Motor neuron (in vitro differentiated cells): Measurements from ENCODE around the gene TRAF3IP3. TPM values are rescaled to one million over a fixed set of nuclear protein-coding genes. Genes with fewer than 3 reads are reported as not detected.

ENCODE experiments used
- ATAC-seq, 8 experiments: fragments of 200-7000 bp; cut with Tn5 transposase; replicated peaks in 6 of 8; 2 replicates each; pipeline ENCODE4 v1.8.0; 2021; ENCODE audit warnings: mild to moderate bottlenecking in 8 of 8, moderate library complexity in 8 of 8
- H3K27ac ChIP-seq, 2 donors: fragments of 250-450 bp; sonication (Bioruptor Pico); 2 replicates each; pipeline ENCODE4 v1.9.0; 2021; ENCODE audit warnings: antibody characterized with exemption in 2 of 2, mild to moderate bottlenecking in 2 of 2, moderate library complexity in 1 of 2
- H3K4me1 ChIP-seq, 2 donors: fragments of 250-450 bp; sonication (Bioruptor Pico); replicated peaks in 1 of 2; 2 replicates each; pipeline ENCODE4 v1.6.1; 2021; ENCODE audit warnings: antibody characterized with exemption in 2 of 2, mild to moderate bottlenecking in 2 of 2, moderate library complexity in 1 of 2
- H3K4me3 ChIP-seq, 5 donors: fragments of 250-450 bp; sonication (Bioruptor Pico); 2 replicates each; pipeline ENCODE4 v1.9.0; 2021; ENCODE audit warnings: antibody characterized with exemption in 5 of 5, mild to moderate bottlenecking in 5 of 5, moderate library complexity in 4 of 5
- WGBS, 10 experiments: fragments of 450-650 bp; shearing (Covaris generic); methylation state at CpG; one replicate each; pipeline ENCODE4 v1.0.0; 2022; 5-methylcytosine and 5-hydroxymethylcytosine counted together
- in situ Hi-C, 9 experiments: fragments of 400-800 bp; cut with MboI; loops; one replicate each; pipeline ENCODE4 v1.15.0; 2021; ENCODE audit warnings: low sequenced_read_pairs in 9 of 9, low pct_unique_long_range_greater_than_20kb in 2 of 9; ENCODE audit not compliant: unreplicated experiment in 9 of 9
- total RNA-seq, 8 experiments: library from RNA; unstranded; fragments of 300-600 nt; gene quantifications; 2 replicates each; pipeline versions ENCODE4 v1.2.3 to v1.2.4, GENCODE V29; 2022

The TRAF3IP3 gene
- total RNA-seq, 8 experiments from 2014 or later = 0.20 to 1.6 (median 0.64) TPM

- no peak overlapping the region for H3K27ac ChIP-seq
- WGBS, 10 experiments = 7 to 83% (median 50%) methylated on average over 1 to 8 of the region's 8 CpGs
Observed at GRCh38 chr1:209742409-209743144, 13.3 kb upstream of the TRAF3IP3 start.

DNA sequence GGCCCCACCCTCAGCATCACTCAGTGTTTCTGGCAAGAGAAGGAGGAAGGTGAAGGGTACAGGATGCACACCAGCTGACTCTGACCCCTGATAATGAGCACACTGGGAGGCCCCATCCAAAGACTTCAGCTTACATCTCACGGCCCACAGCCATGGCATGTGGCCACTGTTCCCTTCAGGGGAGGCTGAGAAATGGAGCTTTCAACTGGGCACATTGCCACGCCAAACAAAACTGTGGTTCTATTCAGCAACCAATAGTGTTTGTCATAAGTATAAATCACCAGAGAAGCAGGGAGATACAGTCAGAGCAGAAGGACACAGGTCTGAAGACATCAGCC lies 12.7 kb upstream of the TRAF3IP3 start:
- Histone ChIP-seq H3K4me3 (no peak overlapping the region), H3K27ac (no peak overlapping the region), H3K4me1 (peaks cover 0 to 6% of the 10 kb centered on the region in 2 donors)
- ATAC-seq = peak in 2 of 8 experiments; percentile 16 to 21
- 33 to 100% (median 73%) methylated on average over 1 to 2 of the region's 2 CpGs; no CpG with 5 or more reads in 3 of the 10 experiments for WGBS, 10 experiments
- in situ Hi-C loops = no loop called here

More at GRCh38 chr1:209742409-209743144, 13.3 kb upstream of the TRAF3IP3 start:
- in situ Hi-C loops = no loop called here
- peaks cover 0 to 6% of the 10 kb centered on the region in 2 donors for H3K4me1 ChIP-seq
- H3K4me3 ChIP-seq = no peak overlapping the region
- peak in 4 of 8 experiments; percentile 7 to 90 (median 59) for ATAC-seq

DNA sequence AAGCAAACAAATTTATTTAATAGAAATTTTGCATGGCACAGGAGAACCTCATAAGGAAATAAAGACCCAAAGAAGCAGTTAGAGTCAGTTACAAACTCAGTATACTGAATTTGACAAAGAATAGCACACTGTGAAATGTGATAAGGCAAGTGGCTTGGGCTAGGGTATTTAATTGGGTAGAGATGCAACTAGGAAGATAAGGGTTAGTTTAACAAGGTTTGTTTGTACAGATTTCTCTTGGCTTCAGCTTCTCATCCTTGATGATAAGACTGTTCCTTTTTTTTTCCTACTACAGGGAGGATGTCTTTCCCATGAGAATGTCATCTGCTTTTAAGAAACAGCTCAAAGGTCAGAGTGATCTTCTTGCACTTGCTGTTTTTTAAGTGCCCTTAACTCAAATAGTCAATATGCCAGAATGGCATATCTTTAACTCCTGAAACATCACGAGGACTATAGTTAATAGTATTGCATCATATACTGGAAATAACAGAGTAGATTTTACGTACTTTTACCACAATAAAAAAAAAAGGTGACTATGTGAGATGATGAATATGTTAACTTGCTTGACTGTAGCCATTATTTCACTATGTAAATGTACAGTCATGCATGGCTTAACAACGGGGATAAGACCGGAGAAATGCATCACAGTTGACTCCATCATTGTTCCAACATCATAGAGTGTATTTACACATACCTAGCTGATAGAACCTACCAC lies 9.2 kb upstream of the TRAF3IP3 start:
- no peak overlapping the region for H3K27ac ChIP-seq
- peaks cover 0 to 6% of the 10 kb centered on the region in 2 donors for H3K4me1 ChIP-seq
- H3K4me3 ChIP-seq = no peak overlapping the region
- 14 to 93% (median 76%) methylated on average over 2 to 4 of the region's 4 CpGs; no CpG with 5 or more reads in 1 of the 10 experiments for WGBS, 10 experiments
- in situ Hi-C loops = loop anchor here in 1 of 9 experiments (5.0 kb wide), 1 partner anchor 169 kb away; no protein-coding TSS in a partner anchor
- ATAC-seq = peak in 5 of 8 experiments; percentile 4 to 75 (median 22)

- no peak overlapping the region for H3K27ac ChIP-seq
- in situ Hi-C loops = loop anchor here in 1 of 9 experiments (5.0 kb wide), 1 partner anchor 170 kb away; no protein-coding TSS in a partner anchor
- peaks cover 0 to 6% of the 10 kb centered on the region in 2 donors for H3K4me1 ChIP-seq
- H3K4me3 ChIP-seq = peak overlapping the region in 1 of 5 donors; percentile 10
- ATAC-seq = peak; percentile 68 to 100 (median 97)
- WGBS, 10 experiments = 9 to 68% (median 50%) methylated on average over 2 to 26 of the region's 37 CpGs; no CpG with 5 or more reads in 1 of the 10 experiments
Observed at GRCh38 chr1:209747580-209748262, 8.1 kb upstream of the TRAF3IP3 start.

DNA sequence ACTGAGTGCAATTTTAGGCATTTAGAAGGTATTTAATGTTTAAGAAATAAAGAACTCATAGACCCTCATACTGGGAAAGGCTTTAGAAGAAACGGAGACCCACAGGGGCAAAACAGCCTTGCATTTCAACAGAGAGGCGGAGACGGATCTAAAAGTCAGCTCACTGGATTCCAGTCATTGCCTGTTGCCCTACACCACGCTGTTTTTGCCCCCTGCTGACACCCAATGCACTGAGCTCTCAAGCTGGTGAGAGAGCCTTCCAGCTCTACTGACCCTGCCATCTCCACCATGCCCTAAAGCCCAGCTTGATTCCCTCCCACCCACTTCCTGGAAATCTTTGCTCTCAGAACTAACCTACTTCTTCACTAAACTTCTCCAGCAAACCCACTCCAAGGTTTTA lies 7.2 kb upstream of the TRAF3IP3 start:
- 20 to 100% (median 60%) methylated on average over 1 to 4 of the region's 4 CpGs; no CpG with 5 or more reads in 1 of the 10 experiments for WGBS, 10 experiments
- peaks cover 0 to 6% of the 10 kb centered on the region in 2 donors for H3K4me1 ChIP-seq
- no peak for ATAC-seq
- H3K27ac ChIP-seq = no peak overlapping the region
- no peak overlapping the region for H3K4me3 ChIP-seq
- in situ Hi-C loops = loop anchor here in 1 of 9 experiments (5.0 kb wide), 1 partner anchor 171 kb away; no protein-coding TSS in a partner anchor

- WGBS, 10 experiments = 0 to 71% (median 25%) methylated on average over 1 to 2 of the region's 2 CpGs
- peaks cover 0 to 6% of the 10 kb centered on the region in 2 donors for H3K4me1 ChIP-seq
- no peak overlapping the region for H3K4me3 ChIP-seq
- H3K27ac ChIP-seq = no peak overlapping the region
- ATAC-seq = no peak
- in situ Hi-C loops = loop anchor here in 1 of 9 experiments (5.0 kb wide), 1 partner anchor 172 kb away; no protein-coding TSS in a partner anchor
Observed at GRCh38 chr1:209749205-209749604, 6.6 kb upstream of the TRAF3IP3 start.

GRCh38 chr1:209749670-209750323 lies 6.1 kb upstream of the TRAF3IP3 start:
- ATAC-seq = no peak
- in situ Hi-C loops = loop anchor here in 1 of 9 experiments (5.0 kb wide), 1 partner anchor 172 kb away; no protein-coding TSS in a partner anchor
- 31 to 87% (median 73%) methylated on average over 1 to 6 of the region's 6 CpGs for WGBS, 10 experiments

DNA sequence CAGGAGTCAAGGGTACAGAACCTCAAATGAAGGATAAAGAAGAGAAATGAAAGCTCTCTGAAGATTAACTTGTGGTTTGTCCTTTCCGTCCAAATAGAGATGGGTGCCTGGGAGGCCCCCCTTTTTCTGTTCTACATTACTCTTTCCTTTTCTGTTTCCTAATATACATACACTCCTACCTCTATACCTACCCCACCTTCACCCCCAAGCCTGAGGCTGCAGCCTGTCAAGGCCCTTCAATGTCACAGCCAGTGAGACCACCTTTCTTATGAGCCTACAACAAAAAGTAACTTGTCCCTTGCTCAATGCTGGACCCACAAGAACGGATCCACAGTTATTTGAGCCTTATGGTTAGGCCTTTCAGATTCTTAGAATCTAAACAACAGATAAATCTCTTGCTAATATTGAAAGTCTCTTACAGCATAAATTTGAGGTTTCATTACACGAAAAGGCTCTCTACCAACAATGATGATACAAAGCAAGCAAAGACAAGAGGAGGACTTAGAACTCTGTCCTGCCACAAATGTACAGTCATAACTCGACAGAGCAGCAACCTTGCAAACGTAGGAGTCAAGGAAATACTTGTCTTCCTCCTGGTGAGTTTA lies 4.1 kb upstream of the TRAF3IP3 start:
- ATAC-seq = no peak
- H3K27ac ChIP-seq = no peak overlapping the region
- in situ Hi-C loops = no loop called here
- 17 to 100% (median 57%) methylated on average over 1 to 5 of the region's 5 CpGs for WGBS, 10 experiments
- H3K4me1 ChIP-seq = peaks cover 0 to 4% of the 10 kb centered on the region in 2 donors
- H3K4me3 ChIP-seq = no peak overlapping the region

More at GRCh38 chr1:209749670-209750323, 6.1 kb upstream of the TRAF3IP3 start:
- Histone ChIP-seq H3K4me1 (peaks cover 0 to 6% of the 10 kb centered on the region in 2 donors), H3K4me3 (no peak overlapping the region), H3K27ac (no peak overlapping the region)

GRCh38 chr1:209752890-209753289 lies 3.0 kb upstream of the TRAF3IP3 start:
- Histone ChIP-seq H3K27ac (no peak overlapping the region), H3K4me1 (no peaks in the 10 kb centered on the region), H3K4me3 (no peak overlapping the region)
- no peak for ATAC-seq
- in situ Hi-C loops = no loop called here
- WGBS, 10 experiments = 50 to 100% (median 80%) methylated on average over 1 to 3 of the region's 3 CpGs; no CpG with 5 or more reads in 2 of the 10 experiments

DNA sequence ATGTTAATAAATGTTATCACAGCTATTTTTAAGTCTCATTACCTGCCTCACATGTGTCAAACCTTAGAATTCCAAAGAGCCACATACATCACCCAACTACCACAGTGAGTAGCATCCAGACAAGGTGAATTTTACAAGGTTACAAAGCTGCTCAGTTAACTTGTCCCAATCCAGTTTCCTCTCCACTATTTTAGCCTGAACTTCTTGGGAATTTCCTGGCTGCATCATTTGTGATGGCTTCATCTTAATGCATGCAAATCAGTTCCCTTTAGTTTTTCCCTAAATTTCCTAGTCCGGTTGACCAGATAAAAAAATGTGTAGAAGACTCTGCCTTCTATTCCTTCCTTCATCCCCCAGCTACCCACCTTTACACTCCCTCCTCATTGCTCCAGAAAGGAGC lies 597 bp upstream of the TRAF3IP3 start:
- no peak overlapping the region for H3K27ac ChIP-seq
- in situ Hi-C loops = no loop called here
- H3K4me3 ChIP-seq = no peak overlapping the region
- no peak for ATAC-seq
- no peaks in the 10 kb centered on the region for H3K4me1 ChIP-seq
- 29 to 90% (median 75%) methylated on average over 1 of the region's 1 CpG; no CpG with 5 or more reads in 1 of the 10 experiments for WGBS, 10 experiments

- Histone ChIP-seq H3K4me3 (no peak overlapping the region), H3K27ac (no peak overlapping the region), H3K4me1 (no peaks in the 10 kb centered on the region)
- no peak for ATAC-seq
- WGBS, 10 experiments = 0 to 100% (median 80%) methylated on average over 1 to 5 of the region's 5 CpGs; no CpG with 5 or more reads in 1 of the 10 experiments
- in situ Hi-C loops = no loop called here
Observed at GRCh38 chr1:209756615-209757445, 977 bp downstream of the TRAF3IP3 start.
